HT-29 (cell line): ENCODE data around the gene CAMTA1. TPM values are rescaled to one million over a fixed set of nuclear protein-coding genes. Genes with fewer than 3 reads are reported as not detected.
"Not testable (repeated sequence)": the region's sequence is repeated elsewhere in the genome, so short reads cannot be mapped to it uniquely, and the experiment has no call there.

ENCODE experiments used
- DNase-seq: peaks from one replicate; pipeline ENCODE4 v3.0.0-alpha.2; 2015; ENCODE audit warnings: low spot score
- total RNA-seq: library from RNA; depleted of rRNA; stranded (reverse); fragments of >200 nt; shearing (Covaris generic); gene quantifications from 2 replicates; pipeline ENCODE4 v1.2.3, GENCODE V29; 2014

The CAMTA1 gene
- total RNA-seq, 1 experiment from 2014 or later: 62.2 TPM

- no peak for DNase-seq
Observed at GRCh38 chr1:6907201-6907600, 121.9 kb downstream of the CAMTA1 start.

- no peak for DNase-seq
Observed at GRCh38 chr1:6907676-6908434, 122.6 kb downstream of the CAMTA1 start.

DNA sequence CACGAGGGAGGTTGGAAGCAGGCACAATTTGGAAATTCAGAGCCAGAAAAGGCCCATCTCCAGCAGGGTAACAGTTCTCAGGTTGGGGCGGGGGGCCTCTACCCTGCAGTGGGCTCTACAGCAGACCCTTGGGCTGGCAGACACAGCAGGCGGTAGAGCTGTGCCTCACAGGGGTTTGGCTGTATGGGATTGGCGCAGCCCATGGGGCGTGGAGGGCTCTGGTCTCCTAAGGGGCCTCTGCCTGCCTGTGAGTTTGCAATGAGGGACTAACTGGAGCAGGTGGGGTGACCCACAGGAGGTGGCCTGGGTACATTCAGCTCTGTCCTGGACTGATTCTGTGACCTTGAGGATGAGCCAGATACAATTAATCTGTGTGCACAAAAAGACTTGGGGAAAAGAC lies 124.1 kb downstream of the CAMTA1 start:
- no peak for DNase-seq

DNA sequence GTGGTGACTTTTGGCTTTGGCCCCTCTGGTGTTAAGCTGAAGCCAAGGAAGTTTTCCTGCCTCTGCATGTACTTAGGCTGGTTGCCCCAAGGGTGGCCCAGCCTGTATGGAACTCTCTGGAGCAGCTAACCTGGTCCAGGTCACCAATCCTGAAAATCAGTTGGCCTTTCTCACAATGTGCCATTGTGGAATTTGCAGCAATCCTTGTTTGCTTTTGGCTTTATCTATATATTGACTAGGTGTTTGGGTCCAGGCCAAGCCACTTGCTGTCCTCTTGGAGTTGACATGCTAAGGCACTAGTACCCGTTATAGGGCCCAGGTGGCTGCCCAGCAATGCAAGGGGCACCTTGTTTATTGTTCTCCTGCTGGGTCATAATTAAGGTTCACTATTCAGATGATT lies 124.6 kb downstream of the CAMTA1 start:
- no peak for DNase-seq

DNA sequence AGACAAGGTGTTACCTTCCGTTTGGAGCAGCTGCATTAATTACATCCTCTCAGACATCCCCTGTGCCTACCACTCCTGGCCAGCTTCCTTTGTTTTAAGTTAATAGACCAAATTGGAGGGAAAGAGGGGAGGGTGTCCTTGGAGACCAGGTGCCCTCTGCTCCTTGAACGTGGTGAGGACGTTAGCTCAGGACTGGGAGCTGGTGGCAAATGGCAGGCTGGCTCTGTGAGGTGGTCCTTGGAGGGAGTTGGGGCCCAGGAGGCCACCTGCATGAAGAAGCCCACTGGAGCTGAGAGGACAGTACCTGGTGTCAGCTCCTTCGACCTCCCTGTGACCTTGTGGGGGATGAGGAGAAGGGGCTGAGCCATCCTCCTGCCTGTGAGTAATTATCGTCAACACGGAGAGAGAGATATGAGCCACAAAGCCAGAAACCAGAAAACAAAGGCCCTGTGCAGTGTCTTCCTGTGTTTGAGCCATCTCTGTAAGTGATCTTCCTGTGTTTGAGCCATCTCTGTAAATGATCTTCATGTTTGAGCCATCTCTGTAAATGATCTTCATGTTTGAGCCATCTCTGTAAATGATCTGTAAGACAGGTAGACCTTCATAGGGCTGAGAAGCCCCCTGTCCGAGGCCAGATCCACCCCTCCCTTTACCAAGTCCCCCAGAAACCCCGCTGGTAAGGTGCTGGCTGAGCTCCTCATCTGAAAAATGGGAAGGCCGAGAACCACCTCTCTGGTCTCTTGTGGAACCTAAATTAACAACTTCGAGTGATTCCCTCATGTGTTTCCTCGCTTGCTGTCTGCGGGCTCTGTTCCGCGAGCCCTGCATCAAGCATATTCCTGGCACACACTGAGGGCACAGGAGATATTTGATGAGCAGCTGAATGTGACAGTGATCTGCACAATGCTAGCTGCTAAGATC lies 126.0 kb downstream of the CAMTA1 start:
- no peak for DNase-seq

DNA sequence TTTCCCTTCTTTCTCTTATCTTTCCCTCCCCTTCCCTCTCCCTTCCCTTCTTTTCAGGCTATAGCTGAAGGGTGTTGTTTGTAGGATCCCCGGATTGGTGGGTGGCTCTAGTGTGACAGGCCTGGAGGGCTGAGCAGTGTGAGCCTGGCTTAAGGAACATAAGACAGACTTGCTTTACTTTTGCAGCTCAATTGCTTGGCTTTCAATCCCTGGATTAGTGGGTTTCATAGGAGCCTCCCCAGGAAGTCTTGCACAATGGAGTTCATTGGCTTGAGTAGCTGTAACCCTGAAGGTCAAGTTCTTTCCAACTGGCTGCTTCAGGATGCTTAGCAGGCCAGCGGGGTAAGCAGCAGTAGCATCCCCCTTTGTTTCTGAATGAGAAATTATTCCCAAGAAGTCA lies 126.7 kb downstream of the CAMTA1 start:
- no peak for DNase-seq

DNA sequence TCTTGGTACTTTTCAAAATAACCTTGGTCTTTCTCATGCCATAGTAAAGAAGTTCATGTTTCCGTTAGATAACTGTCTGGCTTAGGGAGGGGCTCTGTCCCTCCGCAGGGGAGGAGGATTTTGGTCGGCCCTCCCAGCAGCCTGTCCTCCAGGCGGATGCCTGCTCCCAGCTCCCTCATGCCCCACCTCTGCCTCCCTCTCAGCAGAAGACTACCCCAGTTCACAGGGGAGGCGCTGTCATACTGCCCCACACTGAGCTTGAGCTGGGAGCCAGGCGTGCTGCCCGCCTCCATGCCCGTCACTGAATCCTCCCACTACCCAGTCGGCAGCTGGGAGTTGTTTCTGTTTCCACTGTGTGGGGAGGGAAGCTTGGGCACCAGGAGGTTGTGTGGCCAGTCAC lies 127.3 kb downstream of the CAMTA1 start:
- DNase-seq: no peak

GRCh38 chr1:6913086-6913485 lies 127.8 kb downstream of the CAMTA1 start:
- no peak for DNase-seq

DNA sequence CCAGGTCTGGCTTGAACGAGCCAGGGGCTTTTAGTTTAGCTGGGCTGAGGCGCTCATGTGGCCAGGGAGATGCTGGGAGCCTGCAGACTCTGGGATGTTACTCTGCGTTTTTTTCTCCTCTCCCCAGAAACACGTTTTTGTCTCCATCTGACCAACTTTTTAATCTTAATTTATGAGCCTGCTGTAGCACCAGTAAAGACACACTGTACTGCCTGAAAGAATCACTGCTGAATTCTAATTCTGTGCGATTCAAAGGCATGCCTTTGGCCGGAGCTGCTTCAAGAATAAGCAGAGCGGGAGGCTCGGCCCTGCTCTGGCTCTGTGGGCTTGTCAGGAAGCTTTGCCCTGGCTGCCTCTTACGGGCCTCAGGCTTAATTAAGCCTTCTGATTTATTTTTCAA lies 129.5 kb downstream of the CAMTA1 start:
- no peak for DNase-seq

DNA sequence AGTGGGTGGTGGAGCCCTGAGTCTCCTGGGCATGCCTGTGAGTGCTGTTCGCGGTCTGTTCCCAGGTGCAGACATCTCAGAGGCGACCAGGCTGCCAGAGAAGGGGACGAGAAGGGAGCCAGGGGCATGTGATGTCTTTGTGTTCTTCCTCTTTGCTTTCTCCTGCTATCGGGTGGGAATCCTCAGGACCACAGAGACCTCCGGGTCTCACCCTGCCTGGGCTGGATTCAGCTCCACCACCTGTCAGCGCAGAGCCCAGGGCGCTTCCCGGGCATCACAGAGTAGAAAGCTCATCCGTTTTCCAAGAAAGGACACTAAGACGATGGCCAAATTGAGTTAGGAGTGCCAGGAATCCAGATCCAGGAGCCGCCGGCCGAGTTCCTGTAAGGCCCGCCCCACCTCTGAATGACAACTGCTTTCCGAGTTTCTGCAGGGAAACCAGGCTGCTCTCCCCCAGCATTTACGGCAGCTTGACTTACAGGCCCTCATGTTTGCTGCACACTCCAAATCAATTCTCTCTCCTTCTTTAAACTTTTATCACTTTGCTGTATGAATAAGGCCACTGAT lies 130.8 kb downstream of the CAMTA1 start:
- DNase-seq: no peak

DNA sequence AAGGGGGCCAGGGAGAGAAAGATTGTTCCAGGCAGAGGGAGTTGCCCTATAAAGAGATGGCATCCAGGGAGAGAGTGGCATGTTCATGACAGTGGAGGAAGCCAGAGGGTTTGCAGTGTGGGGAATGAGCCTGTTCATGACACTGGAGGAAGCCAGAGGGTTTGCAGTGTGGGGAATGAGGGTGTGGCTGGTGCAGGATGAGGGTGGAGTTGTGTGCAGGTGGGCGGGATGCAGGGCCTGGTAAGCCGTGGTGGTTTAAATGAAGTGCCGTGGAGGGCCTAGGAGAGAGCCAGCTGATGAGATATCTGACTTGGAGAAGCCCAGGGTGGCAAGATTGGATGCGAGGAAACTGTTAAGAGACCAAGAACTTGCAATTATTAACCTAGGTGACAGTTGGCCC lies 131.8 kb downstream of the CAMTA1 start:
- DNase-seq: no peak

- no peak for DNase-seq
Observed at GRCh38 chr1:6918186-6918924, 133.1 kb downstream of the CAMTA1 start.

- DNase-seq: no peak
Observed at GRCh38 chr1:6918925-6919511, 133.8 kb downstream of the CAMTA1 start.

DNA sequence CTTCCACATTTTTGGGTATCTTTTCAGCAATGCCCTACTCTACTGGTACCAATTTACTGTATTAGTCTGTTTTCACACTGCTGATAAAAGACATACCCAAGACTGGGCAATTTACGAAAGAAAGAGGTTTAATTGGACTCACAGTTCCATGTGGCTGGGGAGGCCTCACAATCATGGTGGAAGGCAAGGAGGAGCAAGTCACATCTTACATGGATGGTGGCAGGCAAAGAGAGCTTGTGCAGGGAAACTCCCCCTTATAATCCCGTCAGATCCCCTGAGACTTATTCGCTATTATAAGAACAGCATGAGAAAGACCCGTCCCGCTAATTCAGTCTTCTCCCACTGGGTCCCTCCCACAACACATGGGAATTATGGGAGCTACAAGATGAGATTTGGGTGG lies 136.3 kb downstream of the CAMTA1 start:
- not testable (repeated sequence) for DNase-seq

DNA sequence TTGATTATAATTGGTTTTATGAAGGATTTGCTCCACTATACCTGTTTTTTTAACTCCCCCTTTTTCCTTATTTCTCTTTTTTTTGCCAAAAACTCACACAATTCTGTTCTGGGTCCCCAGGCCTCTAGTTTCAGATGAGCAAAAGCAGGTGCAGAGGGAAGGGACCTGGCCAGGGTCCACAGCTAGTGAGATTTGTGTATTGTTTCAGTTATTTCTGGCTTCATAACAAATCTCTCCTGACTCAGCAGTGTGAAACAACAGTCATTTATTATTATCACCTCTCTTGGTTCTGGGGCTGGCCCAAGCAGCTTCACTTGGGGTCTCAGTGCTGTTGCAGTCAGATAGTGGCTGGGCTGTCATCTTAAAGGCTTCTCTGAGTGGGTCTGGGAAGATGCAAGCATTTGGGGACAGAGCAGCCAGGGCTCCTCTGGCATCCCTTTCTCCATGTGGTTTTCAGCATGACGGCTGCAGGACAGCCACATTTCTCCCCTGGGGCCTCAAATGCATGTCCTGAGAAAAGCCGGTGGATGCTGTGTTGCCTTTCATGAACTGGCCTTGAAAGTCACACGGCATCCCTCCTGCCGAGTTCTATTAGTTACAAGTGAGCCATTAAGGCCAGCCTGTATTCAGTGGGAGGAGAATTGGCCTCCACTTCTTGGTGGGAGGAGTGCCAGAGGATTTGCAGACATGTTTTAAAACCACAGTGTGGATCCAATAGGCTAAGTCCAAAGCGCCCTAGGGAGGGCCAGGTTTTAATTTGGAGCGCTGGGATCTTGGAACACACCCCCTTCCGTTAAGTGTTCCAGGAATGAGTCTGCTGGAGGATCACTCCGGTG lies 137.1 kb downstream of the CAMTA1 start:
- DNase-seq: no peak

DNA sequence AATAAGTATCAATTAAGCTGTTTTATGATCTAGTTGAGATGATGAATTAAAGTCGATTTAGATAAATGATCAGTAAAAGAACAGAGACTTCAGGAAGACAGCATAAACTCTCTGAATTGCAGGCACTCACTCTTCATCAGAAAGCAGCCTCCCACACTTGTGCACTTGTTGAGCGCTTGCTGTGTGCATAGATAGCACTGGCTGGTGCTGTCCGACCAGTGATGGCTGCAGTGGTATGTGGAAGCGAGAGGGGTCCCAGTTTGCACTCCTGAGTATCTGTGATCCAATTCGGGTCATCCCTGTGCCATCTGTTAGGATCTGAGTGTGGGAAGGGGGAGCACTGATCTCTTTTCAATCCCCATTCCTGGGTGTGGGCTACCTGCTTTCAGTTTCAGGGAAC lies 137.8 kb downstream of the CAMTA1 start:
- DNase-seq: no peak

- no peak for DNase-seq
Observed at GRCh38 chr1:6923416-6923815, 138.2 kb downstream of the CAMTA1 start.

DNA sequence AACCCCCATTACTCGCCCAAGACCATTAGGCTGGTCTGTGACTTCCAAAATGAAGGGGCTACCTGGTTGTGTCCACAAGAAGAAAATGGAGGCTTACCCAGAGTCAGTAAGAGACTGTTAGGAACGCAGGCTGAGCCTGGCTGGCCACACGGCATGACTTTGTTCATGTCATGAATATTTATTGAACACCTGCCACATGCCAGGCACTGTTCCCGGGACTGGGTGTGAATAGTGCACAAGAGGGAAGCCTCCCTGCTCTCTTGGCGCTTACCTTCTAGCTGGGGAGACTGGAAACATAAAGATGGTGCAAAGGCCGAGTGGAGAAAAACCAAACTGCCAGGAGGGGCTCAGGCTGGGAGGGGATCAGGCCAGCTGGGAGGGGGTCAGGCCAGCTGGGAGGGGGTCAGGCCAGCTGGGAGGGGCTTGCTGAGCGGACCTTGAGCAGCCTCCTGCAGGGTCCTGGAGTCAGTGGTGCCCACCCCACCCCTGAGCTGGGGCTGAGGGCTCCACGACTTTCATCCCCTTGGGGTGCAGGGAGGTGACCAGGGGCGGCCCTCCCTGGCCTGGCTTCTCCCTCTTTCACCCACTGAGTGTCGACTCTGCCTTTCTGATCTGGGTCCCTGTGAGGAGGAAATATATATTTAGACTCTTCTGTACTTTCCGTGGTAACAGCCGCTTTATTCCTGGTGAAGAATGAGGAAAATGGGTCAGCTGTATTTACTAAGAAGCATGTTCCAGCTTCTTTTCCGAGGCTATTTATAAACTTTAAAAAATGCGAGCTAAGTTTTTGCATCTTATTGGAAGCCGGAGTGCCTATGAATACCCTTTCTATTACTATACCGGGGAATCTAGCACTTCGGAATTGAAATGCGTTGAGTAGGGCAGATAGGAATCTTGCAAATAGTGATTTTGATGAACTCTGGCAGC lies 139.0 kb downstream of the CAMTA1 start:
- no peak for DNase-seq

DNA sequence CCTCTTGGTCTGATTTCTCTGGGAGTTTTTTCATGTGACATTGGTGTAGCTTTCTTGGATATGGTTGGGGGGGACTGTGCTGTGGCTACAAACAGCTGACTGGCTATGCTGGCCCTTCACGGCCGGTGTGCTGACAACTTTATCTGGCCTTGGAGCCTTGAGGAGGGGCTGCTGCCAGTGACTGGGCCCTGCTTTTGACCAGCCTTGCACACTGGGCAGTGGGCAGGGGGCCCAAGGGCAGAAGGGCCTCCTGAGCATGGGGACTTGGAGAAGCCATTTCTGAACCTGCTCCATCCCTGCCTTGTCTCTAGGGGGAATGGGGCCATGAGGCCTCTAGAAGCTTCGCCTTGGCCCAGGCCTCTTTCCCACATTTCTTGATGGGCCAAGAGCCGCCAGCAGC lies 139.6 kb downstream of the CAMTA1 start:
- no peak for DNase-seq
